Sigmoid colon (tissue), 7 donors: ENCODE measurements around the gene PUSL1. TPM values are rescaled to one million over a fixed set of nuclear protein-coding genes. Genes with fewer than 3 reads are reported as not detected.

Source experiments
- DNase-seq: peaks from one replicate; pipeline ENCODE4 v3.0.0-alpha.2; 2019
- H3K27ac ChIP-seq, 4 donors: fragments of 200-600 bp; sonication (generic); one replicate each; pipeline ENCODE4 v1.5.1; 2016 to 2019; ENCODE audit warnings: mild to moderate bottlenecking in 1 of 4
- H3K27me3 ChIP-seq, 3 donors: fragments of 200-600 bp; sonication (generic); one replicate each; pipeline ENCODE4 v1.5.1; 2019; ENCODE audit warnings: mild to moderate bottlenecking in 1 of 3
- H3K36me3 ChIP-seq, 4 donors: fragments of 200-600 bp; sonication (generic); one replicate each; pipeline ENCODE4 v1.5.1; 2016 to 2019
- H3K4me1 ChIP-seq, 4 donors: fragments of 200-600 bp; sonication (generic); one replicate each; pipeline ENCODE4 v1.5.1; 2017 to 2019
- H3K4me3 ChIP-seq, 4 donors: fragments of 200-600 bp; sonication (generic); one replicate each; pipeline ENCODE4 v1.5.1; 2017 to 2019; ENCODE audit warnings: mild to moderate bottlenecking in 2 of 4, moderate library complexity in 1 of 4
- H3K9me3 ChIP-seq, 4 donors: fragments of 200-600 bp in 3 of 4; sonication (generic) in 3 of 4; one replicate each; pipeline versions ENCODE4 v1.5.1 to v1.6.1; 2013 to 2019
- CTCF ChIP-seq, 4 experiments: fragments of 450-650 bp in 3 of 4; fragments of 200-600 bp in 1 of 4; IDR thresholded peaks; one replicate each; pipeline ENCODE4 v1.5.1; 2016 to 2019; ENCODE audit warnings: antibody characterized with exemption in 4 of 4, mild to moderate bottlenecking in 3 of 4, moderate library complexity in 2 of 4
- EP300 ChIP-seq, 4 donors: sonication (generic); formaldehyde crosslinking; IDR thresholded peaks; one replicate each; pipeline ENCODE4 v1.6.1; 2017; ENCODE audit warnings: antibody characterized with exemption in 4 of 4
- POLR2A ChIP-seq, 2 donors: fragments of 450-650 bp; IDR thresholded peaks; one replicate each; pipeline ENCODE4 v1.6.1; 2016; ENCODE audit warnings: antibody characterized with exemption in 2 of 2, mild to moderate bottlenecking in 2 of 2, moderate library complexity in 2 of 2
- POLR2AphosphoS5 ChIP-seq, 4 donors: sonication (generic); formaldehyde crosslinking; IDR thresholded peaks; one replicate each; pipeline ENCODE4 v1.6.1; 2017; ENCODE audit warnings: antibody characterized with exemption in 4 of 4
- whole genome bisulfite sequencing, 2 donors: extraction: QIAGEN DNeasy Blood & Tissue Kit; methylation state at CpG; one replicate each; pipeline ENCODE4 v1.1.7; 2013; 5-methylcytosine and 5-hydroxymethylcytosine counted together
- intact Hi-C: fragments of 100-400 bp; cut with DNase I; formaldehyde crosslinking; loops from one replicate; pipeline ENCODE4 v1.15.1; 2023
- polyA plus RNA-seq, 3 donors: library from polyadenylated mRNA; stranded (reverse); fragments of 200-250 nt; gene quantifications; one replicate each; pipeline ENCODE4 v1.2.3, GENCODE V29; 2013
- total RNA-seq, 4 donors: library from RNA; depleted of rRNA; stranded (reverse); fragments of >200 nt; gene quantifications; one replicate each; pipeline ENCODE4 v1.1.0, GENCODE V29; 2016
- donor health status: healthy with polysubstance abuse.
- donor health status: Bipolar disorder and iron deficiency.
- donor health status: healthy.

Gene PUSL1
- total and polyA plus RNA-seq, 7 donors: 12.6 to 24.0 (median 18.9) TPM

GRCh38 chr1:1302951-1303509, 5.4 kb upstream of the PUSL1 start:
- no peak overlapping the region for H3K4me3 ChIP-seq
- H3K9me3 ChIP-seq: no peaks in the 10 kb centered on the region
- intact Hi-C loops: no loop called here
- peaks cover 0 to 2% (median 1%) of the 10 kb centered on the region in 4 donors for H3K36me3 ChIP-seq
- no peaks in the 10 kb centered on the region for H3K27me3 ChIP-seq
- peaks cover 0 to 44% (median 40%) of the 10 kb centered on the region in 4 donors for H3K4me1 ChIP-seq
- no peak for DNase-seq
- WGBS, 2 donors: 76 to 85% methylated on average over 31 of the region's 31 CpGs
- peak overlapping the region in 1 of 4 donors; percentile 92 for H3K27ac ChIP-seq
- TF ChIP-seq EP300 (IDR thresholded peaks at IDR 0.05): no peak
- no peak for TF ChIP-seq POLR2AphosphoS5 (IDR thresholded peaks at IDR 0.05)
- TF ChIP-seq CTCF (IDR thresholded peaks at IDR 0.05): no peak
- no peak for TF ChIP-seq POLR2A (IDR thresholded peaks at IDR 0.05)

- intact Hi-C loops: no loop called here
- 84 to 87% methylated on average over 13 of the region's 13 CpGs for WGBS, 2 donors
- TF ChIP-seq CTCF (IDR thresholded peaks at IDR 0.05) (no peak), EP300 (IDR thresholded peaks at IDR 0.05) (no peak), POLR2A (IDR thresholded peaks at IDR 0.05) (no peak), POLR2AphosphoS5 (IDR thresholded peaks at IDR 0.05) (no peak)
Measured at GRCh38 chr1:1303736-1304135, 4.7 kb upstream of the PUSL1 start.

GRCh38 chr1:1304331-1305299, 3.8 kb upstream of the PUSL1 start:
- Histone ChIP-seq H3K27ac (peak overlapping the region; percentile 69 to 98 (median 87)), H3K4me1 (peaks cover 0 to 56% (median 49%) of the 10 kb centered on the region in 4 donors), H3K27me3 (no peaks in the 10 kb centered on the region), H3K4me3 (peak overlapping the region; percentile 25 to 98 (median 79)), H3K36me3 (no peaks in the 10 kb centered on the region), H3K9me3 (no peaks in the 10 kb centered on the region)
- TF ChIP-seq POLR2AphosphoS5 (IDR thresholded peaks at IDR 0.05) (peak in 3 of 4 donors; percentile 40 to 68 (median 62)), CTCF (IDR thresholded peaks at IDR 0.05) (no peak), POLR2A (IDR thresholded peaks at IDR 0.05) (no peak), EP300 (IDR thresholded peaks at IDR 0.05) (peak in 2 of 4 donors; percentile 39 to 75)
- WGBS, 2 donors: 36 to 41% methylated on average over 29 of the region's 29 CpGs
- DNase-seq: peak; percentile 96
- intact Hi-C loops: loop anchor here (5.0 kb wide), 1 partner anchor 187 kb away; the partner anchor contains the start of gene C1orf159

More at GRCh38 chr1:1303736-1304135, 4.7 kb upstream of the PUSL1 start:
- Histone ChIP-seq H3K36me3 (no peaks in the 10 kb centered on the region), H3K9me3 (no peaks in the 10 kb centered on the region), H3K27ac (peak overlapping the region; percentile 69 to 98 (median 87)), H3K4me3 (peak overlapping the region in 1 of 4 donors; percentile 98), H3K4me1 (peaks cover 0 to 47% (median 41%) of the 10 kb centered on the region in 4 donors), H3K27me3 (no peaks in the 10 kb centered on the region)
- DNase-seq: no peak

GRCh38 chr1:1305300-1306069, 2.9 kb upstream of the PUSL1 start:
- TF ChIP-seq CTCF (IDR thresholded peaks at IDR 0.05) (no peak), POLR2A (IDR thresholded peaks at IDR 0.05) (no peak), EP300 (IDR thresholded peaks at IDR 0.05) (no peak), POLR2AphosphoS5 (IDR thresholded peaks at IDR 0.05) (peak in 3 of 4 donors; percentile 9 to 31 (median 19))
- Histone ChIP-seq H3K27ac (peak overlapping the region; percentile 69 to 98 (median 87)), H3K4me3 (peak overlapping the region; percentile 25 to 98 (median 79)), H3K27me3 (no peaks in the 10 kb centered on the region), H3K9me3 (no peaks in the 10 kb centered on the region), H3K4me1 (peaks cover 0 to 62% (median 56%) of the 10 kb centered on the region in 4 donors), H3K36me3 (peaks cover 0 to 8% (median 2%) of the 10 kb centered on the region in 4 donors)
- intact Hi-C loops: loop anchor here (5.0 kb wide), 1 partner anchor 188 kb away; the partner anchor contains the start of gene C1orf159
- DNase-seq: peak; percentile 92
- WGBS, 2 donors: 9 to 14% methylated on average over 25 of the region's 25 CpGs
